CD4-positive, alpha-beta T cell treated with Interleukin-12 subunit alpha and Interleukin-12 subunit beta, for 1 hour (primary cell): Measurements from ENCODE around the gene GTPBP1.

Source experiments
- DNase-seq: peaks from one replicate; pipeline ENCODE4 v3.0.0-alpha.2; 2020

GTPBP1 gene

GRCh38 chr22:38761202-38762162 lies 55.7 kb downstream of the GTPBP1 start:
- no peak for DNase-seq

GRCh38 chr22:38762551-38762983 lies 56.8 kb downstream of the GTPBP1 start:
- DNase-seq: no peak

- peak; percentile 60 for DNase-seq
Measured at GRCh38 chr22:38766076-38766777, 60.5 kb downstream of the GTPBP1 start.

- DNase-seq: no peak
Measured at GRCh38 chr22:38767313-38767712, 61.6 kb downstream of the GTPBP1 start.

DNA sequence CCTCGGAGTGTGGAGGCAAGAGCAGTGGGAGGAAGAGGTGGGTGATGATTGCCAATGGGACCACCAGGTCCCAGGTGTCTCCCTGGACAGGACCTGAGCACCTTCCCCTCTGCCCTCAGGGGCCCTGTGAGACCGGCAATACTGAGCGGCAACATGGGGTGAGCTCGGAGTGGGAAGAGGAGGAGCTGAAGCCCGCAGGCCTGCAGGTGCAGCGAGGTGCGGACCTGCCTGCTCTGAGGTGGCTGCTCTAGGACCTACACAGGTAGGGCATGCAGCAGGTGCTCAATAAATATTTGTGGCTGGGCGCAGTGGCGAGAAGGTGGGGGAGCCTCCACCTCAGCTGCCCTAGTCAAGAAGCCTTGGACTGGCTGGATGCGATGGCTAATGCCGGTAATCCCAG lies 62.3 kb downstream of the GTPBP1 start:
- DNase-seq: no peak

DNA sequence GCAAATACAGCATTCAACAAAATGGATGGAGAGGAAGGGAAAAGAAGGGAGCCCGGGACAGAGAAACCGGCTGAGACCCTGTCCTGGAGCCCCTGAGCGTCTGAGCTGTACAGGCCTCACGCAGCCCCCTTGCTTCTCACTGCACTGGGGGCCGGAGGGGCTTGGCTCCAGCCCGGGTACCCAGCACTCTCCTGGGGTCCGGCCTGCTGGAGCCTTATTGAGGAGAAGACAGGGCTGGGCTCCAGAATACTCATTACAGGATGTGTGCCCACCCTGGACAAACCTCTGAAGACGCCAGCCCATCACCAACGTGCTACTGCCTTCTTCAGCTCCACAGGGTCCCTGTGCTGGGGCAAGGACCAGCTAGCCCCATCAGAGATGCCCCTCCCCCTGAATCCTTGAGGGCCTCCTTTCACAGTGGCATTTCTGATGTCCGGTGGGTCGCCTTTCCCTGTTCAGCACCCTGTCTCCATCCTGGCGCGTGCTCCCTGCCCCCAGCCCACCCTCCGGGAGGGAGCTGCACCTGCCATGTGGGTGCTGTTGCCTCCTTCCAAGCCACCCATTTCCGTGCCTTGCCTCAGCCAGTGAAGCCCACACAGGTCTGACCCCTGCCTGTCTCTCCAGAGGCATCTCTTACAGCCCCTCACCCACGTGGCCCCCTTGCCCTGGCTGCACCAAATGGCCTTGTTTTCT lies 64.7 kb downstream of the GTPBP1 start:
- DNase-seq: no peak

GRCh38 chr22:38772623-38772873 lies 66.8 kb downstream of the GTPBP1 start:
- no peak for DNase-seq

DNA sequence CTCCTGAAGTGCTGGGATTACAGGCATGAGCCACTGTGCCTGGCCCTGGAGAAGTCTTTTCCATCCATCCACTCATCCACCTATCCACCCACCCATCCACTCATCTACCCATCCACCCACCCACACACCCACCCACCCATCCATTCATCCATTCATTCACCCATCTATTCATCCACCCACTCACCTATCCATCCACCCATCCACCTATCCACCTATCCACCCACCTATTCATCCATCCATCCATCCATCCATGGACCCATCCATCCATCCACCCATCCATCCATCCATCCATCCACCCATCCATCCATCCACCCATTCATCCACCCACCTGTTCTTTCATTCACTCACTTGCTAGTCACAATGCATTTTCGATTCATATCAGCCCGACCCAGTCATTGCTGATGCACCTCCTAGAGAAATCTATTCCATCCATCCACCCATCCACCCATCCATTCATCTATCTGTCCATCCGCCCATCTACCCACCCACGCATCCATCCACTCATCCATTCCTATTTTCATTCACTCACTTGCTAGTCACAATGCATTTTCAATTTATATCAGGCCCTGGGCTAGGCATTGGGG lies 67.7 kb downstream of the GTPBP1 start:
- no peak for DNase-seq

- DNase-seq: no peak
Measured at GRCh38 chr22:38774496-38775166, 68.9 kb downstream of the GTPBP1 start.

DNA sequence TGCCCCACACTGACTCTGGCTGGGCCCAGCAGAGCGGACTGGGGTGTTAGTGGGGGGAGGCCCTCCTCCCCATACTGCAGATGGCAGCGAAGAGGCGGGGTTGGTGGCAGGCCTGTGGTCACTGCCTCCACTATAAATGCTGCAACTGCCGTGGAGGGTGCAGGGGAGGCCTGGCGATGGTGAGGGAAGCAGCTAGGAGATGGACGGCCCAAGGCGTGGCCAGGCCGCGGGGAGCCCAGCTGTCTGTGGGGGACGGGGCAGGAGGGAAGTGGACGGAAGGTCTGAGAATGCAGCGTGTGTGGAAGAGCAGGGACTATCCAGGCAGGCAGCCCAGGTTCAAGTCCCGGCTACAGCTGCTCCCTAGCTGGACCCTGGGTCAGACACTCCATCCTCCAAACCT lies 69.9 kb downstream of the GTPBP1 start:
- no peak for DNase-seq

- DNase-seq: no peak
Measured at GRCh38 chr22:38776086-38776485, 70.3 kb downstream of the GTPBP1 start.

GRCh38 chr22:38777087-38777671 lies 71.4 kb downstream of the GTPBP1 start:
- DNase-seq: no peak

DNA sequence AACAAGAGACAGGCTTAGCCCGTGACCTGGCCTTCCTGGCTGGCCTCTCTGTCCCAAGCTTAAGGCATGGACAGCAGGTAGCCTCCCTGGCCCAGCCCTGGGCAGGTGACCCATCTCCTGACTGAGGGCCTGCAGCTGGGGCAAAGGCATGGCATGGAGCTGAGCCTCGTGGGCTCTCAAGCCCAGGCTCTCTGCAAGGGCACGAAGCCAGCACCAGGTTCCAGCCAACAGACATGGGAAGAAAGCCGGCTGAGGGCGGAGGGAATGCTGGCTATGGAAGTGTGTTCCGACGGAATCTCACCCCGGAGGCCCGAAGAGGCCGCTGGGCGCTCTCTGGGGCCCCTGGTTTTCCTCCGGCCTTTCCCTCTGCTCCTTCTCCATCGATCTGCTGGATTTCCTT lies 75.3 kb downstream of the GTPBP1 start:
- no peak for DNase-seq

DNA sequence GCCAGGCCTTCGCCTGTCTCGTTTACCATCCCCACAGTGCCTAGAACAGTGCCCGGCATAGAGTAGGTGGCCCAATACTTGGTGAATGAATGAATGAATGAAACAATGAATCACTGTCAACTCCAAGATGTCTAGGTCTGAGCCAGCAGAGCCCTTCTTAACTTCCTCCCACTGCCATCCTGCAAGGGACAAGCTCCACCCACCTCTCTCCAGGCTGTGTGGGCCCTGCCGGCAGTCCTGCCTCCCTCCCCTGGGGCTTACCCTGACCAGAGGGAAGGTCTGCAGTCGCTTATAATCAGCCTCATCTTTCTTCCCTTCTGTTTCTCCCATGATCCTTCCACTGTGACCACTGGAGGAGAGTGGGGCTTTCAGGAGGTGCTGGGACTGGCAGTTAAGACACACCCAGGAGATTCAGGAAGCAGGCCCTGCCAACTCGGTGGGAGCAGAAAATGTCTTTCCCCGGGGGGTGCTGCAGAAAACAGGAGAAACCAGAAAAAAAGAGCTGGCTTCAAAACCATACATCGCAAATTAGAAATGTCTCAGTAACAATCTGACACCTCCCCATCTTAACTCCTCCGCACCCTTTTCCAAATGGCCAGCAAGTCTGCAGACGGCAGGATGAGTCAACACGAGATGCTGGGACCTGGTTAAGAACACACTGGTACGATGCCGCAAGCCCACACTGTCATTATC lies 76.8 kb downstream of the GTPBP1 start:
- DNase-seq: no peak
